ENCODE measurements around the gene CAV1. TPM values are rescaled to one million over a fixed set of nuclear protein-coding genes. Genes with fewer than 3 reads are reported as not detected.

CAV1 gene
- total and polyA plus RNA-seq, 2 of the 4 experiments (the other 2 are of a cell fraction) = 1,592 to 1,808 TPM

DNA sequence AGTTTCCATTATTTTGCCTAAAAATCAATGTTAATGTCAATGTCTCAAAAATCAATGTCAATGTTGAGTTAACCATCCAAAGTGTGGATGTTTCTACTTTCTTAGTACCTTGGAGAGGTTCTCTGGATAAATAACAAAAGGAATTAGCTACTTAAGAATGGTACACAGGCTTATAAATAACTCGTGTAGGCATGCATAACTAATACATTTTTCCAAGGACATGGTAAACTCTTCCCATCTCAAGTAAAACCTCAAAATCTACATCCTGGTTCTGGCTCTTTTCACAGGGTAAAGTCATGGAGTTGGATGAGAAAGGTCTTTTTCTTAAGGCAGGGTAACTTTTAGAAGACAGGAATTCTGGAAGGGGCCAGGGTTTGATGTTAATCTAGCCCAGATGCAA lies 59.9 kb downstream of the CAV1 start:
- Histone ChIP-seq H3K4me2 (ENCODE audit: low read depth, low read length) (no peak overlapping the region), H2BK5ac (ENCODE audit: low read depth, low read length, poor library complexity, severe bottlenecking) (no peak overlapping the region), H3K9ac (ENCODE audit: low read depth, low read length) (no peak overlapping the region), H2BK120ac (ENCODE audit: low read depth, low read length) (peak overlapping the region; percentile 28), H3K4me3 (ENCODE audit: insufficient read depth, low read depth, low read length) (no peak overlapping the region), H3K79me1 (ENCODE audit: low read depth in 1 of 2, low read length in 2 of 2) (peaks cover 5 to 28% of the 10 kb centered on the region in 2 experiments; a peak in 3 of 4 replicates), H4K20me1 (ENCODE audit: insufficient read depth, low read length) (no peaks in the 10 kb centered on the region), H3K9me3 (ENCODE audit: control insufficient read depth, insufficient read depth, low read length) (no peaks in the 10 kb centered on the region), H3K9me1 (ENCODE audit: insufficient read depth, low read length) (peaks cover 13% of the 10 kb centered on the region), H3K4me1 (ENCODE audit: control insufficient read depth, insufficient read depth, low read length) (peaks cover 18% of the 10 kb centered on the region), H3K27ac (ENCODE audit: insufficient read depth, low read length) (no peak overlapping the region), H2BK15ac (ENCODE audit: low read depth, low read length) (peak overlapping the region; percentile 24; the same call in 1 of the 3 replicates), H4K5ac (ENCODE audit: low read depth, low read length) (no peak overlapping the region), H2AK9ac (replicated peaks; ENCODE audit: low read depth, low read length, poor library complexity) (no peak overlapping the region), H3K23ac (ENCODE audit: low read depth, low read length) (no peak overlapping the region), H3K36me3 (ENCODE audit: control insufficient read depth, insufficient read depth, low read length) (no peaks in the 10 kb centered on the region), H2AFZ (replicated peaks; ENCODE audit: low read length, poor library complexity) (no peak overlapping the region), H4K8ac (ENCODE audit: low read depth in 2 of 2, low read length in 2 of 2) (no peak overlapping the region), H3K4ac (ENCODE audit: low read depth, low read length) (peak overlapping the region; percentile 33), H2AK5ac (ENCODE audit: low read depth, low read length) (peak overlapping the region; percentile 48), H3K18ac (ENCODE audit: low read depth, low read length) (no peak overlapping the region), H3K56ac (ENCODE audit: extremely low read depth, insufficient read depth, low read length) (no peak overlapping the region), H3K14ac (replicated peaks; ENCODE audit: low read depth, low read length) (0 out of 2 replicates have a peak overlapping the region, but pooled peaks have one; percentile 6), H2BK20ac (ENCODE audit: low read depth, low read length) (peak overlapping the region; percentile 42; the same call in 1 of the 2 replicates), H4K91ac (ENCODE audit: insufficient read depth, low read depth, low read length) (peak overlapping the region; percentile 6; the same call in 1 of the 2 replicates), H3K27me3 (ENCODE audit: control insufficient read depth, insufficient read depth, low read length) (no peaks in the 10 kb centered on the region)
- ATAC-seq (ENCODE audit: low read depth) = no peak
- BruUV-seq (replicated peaks) = no TSS peak
- dilution Hi-C loops (cut with HindIII; ENCODE audit: low sequenced_read_pairs, unreplicated experiment) = no loop called here
- TF ChIP-seq RCOR1 (IDR thresholded peaks at IDR 0.05; ENCODE audit: insufficient replicate concordance, low read length) (no peak), RAD21 (IDR thresholded peaks at IDR 0.05; ENCODE audit: low read length) (no peak), MAZ (IDR thresholded peaks at IDR 0.05; ENCODE audit: borderline replicate concordance, low read depth, low read length) (no peak), RFX5 (IDR thresholded peaks at IDR 0.05; ENCODE audit: low read depth, low read length) (no peak), CHD1 (IDR thresholded peaks at IDR 0.05; ENCODE audit: low read depth, low read length) (no peak), ELK1 (IDR thresholded peaks at IDR 0.05; ENCODE audit: borderline replicate concordance, low read depth, low read length) (no peak), CEBPB (IDR thresholded peaks at IDR 0.05; ENCODE audit: low read depth, low read length) (no peak), POLR2A (IDR thresholded peaks at IDR 0.05; ENCODE audit: low read depth, low read length) (no peak)
- no CpG with 5 or more reads among the region's 1 CpG for WGBS, 2 experiments (ENCODE audit: extremely low coverage in 2 of 2, insufficient read length in 1 of 2)
- no peak for DNase-seq
- in situ Hi-C loops (cut with MboI; ENCODE audit: low sequenced_read_pairs) = loop anchor here (10.0 kb wide), 1 partner anchor 50 kb away; no protein-coding TSS in a partner anchor
- intact Hi-C loops (cut with micrococcal nuclease) = loop anchor here (5.0 to 10.0 kb wide), 2 partner anchors 42 to 140 kb away; no protein-coding TSS in a partner anchor
- ChIA-PET POLR2A (ENCODE audit: unreplicated experiment) (no interaction called here), CTCF (interaction anchor here (0.8 kb wide), 1 partner anchor 137 kb away, joined by 3 read pairs; no protein-coding TSS in a partner anchor)
